OCI-LY1 (cell line): ENCODE measurements around the gene RXYLT1.

Experiments
- H2AFZ ChIP-seq: fragments of 200-600 bp; sonication (generic), shearing (Covaris generic); 2 replicates; pipeline ENCODE4 v1.6.0; 2014; ENCODE audit warnings: antibody characterized with exemption, mild to moderate bottlenecking, low read length
- H3F3A ChIP-seq: fragments of 200-600 bp; sonication (generic), shearing (Covaris generic); 2 replicates; pipeline ENCODE4 v1.6.0; 2014; ENCODE audit warnings: mild to moderate bottlenecking, antibody characterized with exemption, low read length, moderate library complexity; ENCODE audit not compliant: insufficient read depth
- H3K27ac ChIP-seq: fragments of 200-600 bp; sonication (generic); 2 replicates; pipeline ENCODE4 v1.5.1; 2014; ENCODE audit warnings: low read length, mixed run types, mild to moderate bottlenecking, low read depth; ENCODE audit not compliant: poor library complexity, severe bottlenecking
- H3K27me3 ChIP-seq: fragments of 200-600 bp; sonication (generic); 2 replicates; pipeline ENCODE4 v1.6.0; 2014; ENCODE audit warnings: antibody characterized with exemption, mild to moderate bottlenecking, low read length, moderate library complexity; ENCODE audit not compliant: insufficient read depth
- H3K36me3 ChIP-seq: fragments of 200-600 bp; sonication (generic); 2 replicates; pipeline ENCODE4 v1.6.1; 2014; ENCODE audit warnings: mild to moderate bottlenecking, antibody characterized with exemption, low read length, moderate library complexity, mixed read lengths; ENCODE audit not compliant: insufficient read depth
- H3K4me1 ChIP-seq: fragments of 200-600 bp; sonication (generic); 2 replicates; pipeline ENCODE4 v1.5.1; 2014; ENCODE audit warnings: mild to moderate bottlenecking, low read length, moderate library complexity; ENCODE audit not compliant: insufficient read depth, severe bottlenecking
- H3K4me2 ChIP-seq: fragments of 200-600 bp; sonication (generic), shearing (Covaris generic); 2 replicates; pipeline ENCODE4 v1.6.1; 2014; ENCODE audit warnings: low read length
- H3K4me3 ChIP-seq: fragments of 200-600 bp; sonication (generic); 2 replicates; pipeline ENCODE4 v1.5.1; 2014; ENCODE audit warnings: low read length, low read depth, mild to moderate bottlenecking, mixed read lengths; ENCODE audit not compliant: poor library complexity, severe bottlenecking
- H3K79me2 ChIP-seq: fragments of 200-600 bp; shearing (Covaris generic); 2 replicates; pipeline ENCODE4 v1.6.1; 2016; ENCODE audit warnings: mixed run types, low read length, mixed read lengths; ENCODE audit not compliant: insufficient read depth
- H3K9ac ChIP-seq: fragments of 200-600 bp; sonication (generic), shearing (Covaris generic); 2 replicates; pipeline ENCODE4 v1.6.1; 2014; ENCODE audit warnings: mild to moderate bottlenecking, low read length, mixed read lengths
- H3K9me2 ChIP-seq: fragments of 200-600 bp; sonication (generic), shearing (Covaris generic); 2 replicates; pipeline ENCODE4 v1.6.1; 2014; ENCODE audit warnings: low read depth, mild to moderate bottlenecking, low read length, mixed read lengths
- H3K9me3 ChIP-seq: fragments of 200-600 bp; shearing (Covaris generic); 2 replicates; pipeline ENCODE4 v1.6.1; 2014; ENCODE audit warnings: low read length, mixed read lengths
- H4K20me1 ChIP-seq: fragments of 200-600 bp; sonication (generic), shearing (Covaris generic); 2 replicates; pipeline ENCODE4 v1.6.0; 2016; ENCODE audit warnings: mild to moderate bottlenecking, low read length; ENCODE audit not compliant: insufficient read depth
- EZH2 ChIP-seq: fragments of 200-600 bp; sonication (generic), shearing (Covaris generic); IDR thresholded peaks from 2 replicates; pipeline ENCODE4 v1.8.0; 2017; ENCODE audit warnings: borderline replicate concordance, mixed run types, mild to moderate bottlenecking, antibody characterized with exemption, low read length, moderate library complexity, mixed read lengths
- TF ChIP-seq, protein P1 (sequence below): fragments of 200-600 bp; sonication (generic), shearing (Covaris generic); IDR thresholded peaks from 2 replicates; pipeline ENCODE4 v1.5.1; 2017; ENCODE audit warnings: mild to moderate bottlenecking, antibody characterized with exemption, low read length, moderate library complexity, mixed read lengths

The RXYLT1 gene

DNA sequence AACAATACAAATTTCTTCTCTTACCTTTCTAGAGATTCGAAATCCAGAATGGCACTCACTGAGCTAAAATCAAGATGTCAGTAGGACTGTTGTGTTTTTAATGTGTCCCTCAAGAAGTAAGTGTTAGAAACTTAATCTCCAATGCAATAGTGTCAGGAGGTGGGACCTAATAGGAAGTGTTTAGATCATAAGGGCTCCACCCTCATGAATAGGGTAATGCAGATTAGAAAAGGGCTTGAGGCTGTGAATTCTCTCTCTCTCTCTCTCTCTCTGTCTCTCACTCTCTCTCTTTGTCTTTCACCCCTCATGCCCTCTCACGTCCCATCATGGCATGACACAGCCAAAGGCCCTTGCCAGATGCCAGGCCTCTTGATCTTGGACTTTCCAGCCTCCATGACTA, 49.2 kb downstream of the RXYLT1 start:
- no peaks in the 10 kb centered on the region for H3K9me2 ChIP-seq
- H3K36me3 ChIP-seq, result no peaks in the 10 kb centered on the region
- no peak overlapping the region for H3K27ac ChIP-seq
- H3K4me3 ChIP-seq, result no peak overlapping the region
- no peaks in the 10 kb centered on the region for H3K79me2 ChIP-seq
- no peaks in the 10 kb centered on the region for H4K20me1 ChIP-seq
- H3F3A ChIP-seq, result no peaks in the 10 kb centered on the region
- H2AFZ ChIP-seq, result no peak overlapping the region
- TF ChIP-seq EZH2, result no peak
- TF ChIP-seq, protein P1, sequence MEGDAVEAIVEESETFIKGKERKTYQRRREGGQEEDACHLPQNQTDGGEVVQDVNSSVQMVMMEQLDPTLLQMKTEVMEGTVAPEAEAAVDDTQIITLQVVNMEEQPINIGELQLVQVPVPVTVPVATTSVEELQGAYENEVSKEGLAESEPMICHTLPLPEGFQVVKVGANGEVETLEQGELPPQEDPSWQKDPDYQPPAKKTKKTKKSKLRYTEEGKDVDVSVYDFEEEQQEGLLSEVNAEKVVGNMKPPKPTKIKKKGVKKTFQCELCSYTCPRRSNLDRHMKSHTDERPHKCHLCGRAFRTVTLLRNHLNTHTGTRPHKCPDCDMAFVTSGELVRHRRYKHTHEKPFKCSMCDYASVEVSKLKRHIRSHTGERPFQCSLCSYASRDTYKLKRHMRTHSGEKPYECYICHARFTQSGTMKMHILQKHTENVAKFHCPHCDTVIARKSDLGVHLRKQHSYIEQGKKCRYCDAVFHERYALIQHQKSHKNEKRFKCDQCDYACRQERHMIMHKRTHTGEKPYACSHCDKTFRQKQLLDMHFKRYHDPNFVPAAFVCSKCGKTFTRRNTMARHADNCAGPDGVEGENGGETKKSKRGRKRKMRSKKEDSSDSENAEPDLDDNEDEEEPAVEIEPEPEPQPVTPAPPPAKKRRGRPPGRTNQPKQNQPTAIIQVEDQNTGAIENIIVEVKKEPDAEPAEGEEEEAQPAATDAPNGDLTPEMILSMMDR, result no peak
- no peaks in the 10 kb centered on the region for H3K27me3 ChIP-seq
- H3K9ac ChIP-seq, result no peak overlapping the region
- no peaks in the 10 kb centered on the region; the same call in 1 of the 2 replicates for H3K9me3 ChIP-seq
- H3K4me2 ChIP-seq, result no peak overlapping the region
- H3K4me1 ChIP-seq, result no peaks in the 10 kb centered on the region

DNA sequence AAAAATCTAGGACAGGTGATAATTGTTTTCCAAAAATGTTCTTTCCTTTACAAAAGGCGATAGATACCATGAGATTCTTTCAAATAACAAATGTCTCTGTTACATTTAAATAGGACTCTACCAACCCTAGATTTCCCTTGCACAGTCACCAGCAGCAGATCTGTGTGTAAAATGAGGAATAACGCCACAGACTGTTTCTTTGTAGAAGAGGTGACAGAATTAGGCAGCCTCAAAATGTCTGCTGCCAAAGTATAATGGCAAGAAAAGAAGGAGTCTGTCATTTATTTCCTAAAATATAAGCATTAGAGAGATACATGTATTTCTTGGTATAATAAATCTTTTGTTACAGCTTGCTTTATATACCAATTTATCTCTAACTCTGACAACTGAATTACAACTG, 56.3 kb downstream of the RXYLT1 start:
- Histone ChIP-seq H3K4me2 (no peak overlapping the region), H3K79me2 (no peaks in the 10 kb centered on the region), H3K4me3 (no peak overlapping the region), H2AFZ (no peak overlapping the region), H3K9me3 (no peaks in the 10 kb centered on the region), H3K27ac (no peak overlapping the region), H3K9ac (no peak overlapping the region), H3K4me1 (no peaks in the 10 kb centered on the region), H3K36me3 (no peaks in the 10 kb centered on the region), H3F3A (no peaks in the 10 kb centered on the region), H4K20me1 (no peaks in the 10 kb centered on the region), H3K27me3 (no peaks in the 10 kb centered on the region), H3K9me2 (no peaks in the 10 kb centered on the region)
- TF ChIP-seq, protein P1, result no peak
- no peak for TF ChIP-seq EZH2

DNA sequence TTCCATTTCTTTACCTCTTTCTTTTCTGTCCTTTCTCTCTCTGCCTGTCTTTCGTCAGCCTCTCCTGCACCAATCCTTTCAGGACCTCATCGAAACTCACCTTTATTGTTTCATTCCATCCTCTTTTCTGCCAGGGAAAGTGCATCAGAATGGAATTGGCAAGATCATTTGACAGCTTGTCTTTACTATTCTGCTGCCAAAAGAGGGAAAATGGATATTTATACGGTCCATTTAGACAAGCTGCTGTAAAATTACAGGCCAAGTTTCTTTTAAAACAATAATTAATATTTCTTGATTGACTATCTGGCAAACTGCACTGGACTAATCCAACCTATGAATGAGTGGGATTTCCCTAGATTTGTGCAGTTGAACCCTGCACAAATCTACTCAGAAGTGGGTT, 57.2 kb downstream of the RXYLT1 start:
- no peaks in the 10 kb centered on the region for H3K27me3 ChIP-seq
- H3K79me2 ChIP-seq, result no peaks in the 10 kb centered on the region
- H3K36me3 ChIP-seq, result no peaks in the 10 kb centered on the region
- H3K27ac ChIP-seq, result no peak overlapping the region
- H3K4me1 ChIP-seq, result no peaks in the 10 kb centered on the region
- no peak overlapping the region for H3K4me3 ChIP-seq
- no peaks in the 10 kb centered on the region for H3F3A ChIP-seq
- no peak overlapping the region for H2AFZ ChIP-seq
- H3K9me3 ChIP-seq, result no peaks in the 10 kb centered on the region
- no peak overlapping the region for H3K9ac ChIP-seq
- no peaks in the 10 kb centered on the region for H3K9me2 ChIP-seq
- TF ChIP-seq, protein P1, result no peak
- no peak for TF ChIP-seq EZH2
- H3K4me2 ChIP-seq, result no peak overlapping the region
- H4K20me1 ChIP-seq, result no peaks in the 10 kb centered on the region
